Stimulated activated CD8-positive, alpha-beta memory T cell treated with anti-CD3 and anti-CD28 coated beads, Interleukin-7, amount 100 ng/mL, for 24 hours (primary cell): Measurements from ENCODE around the gene IL17C.
A peak's percentile ranks its signal among the peaks of the same experiment; 100 is the strongest.

Source experiments
- DNase-seq: peaks from one replicate; pipeline ENCODE4 v3.0.0-alpha.2; 2020; ENCODE audit warnings: low read depth

Gene IL17C

DNA sequence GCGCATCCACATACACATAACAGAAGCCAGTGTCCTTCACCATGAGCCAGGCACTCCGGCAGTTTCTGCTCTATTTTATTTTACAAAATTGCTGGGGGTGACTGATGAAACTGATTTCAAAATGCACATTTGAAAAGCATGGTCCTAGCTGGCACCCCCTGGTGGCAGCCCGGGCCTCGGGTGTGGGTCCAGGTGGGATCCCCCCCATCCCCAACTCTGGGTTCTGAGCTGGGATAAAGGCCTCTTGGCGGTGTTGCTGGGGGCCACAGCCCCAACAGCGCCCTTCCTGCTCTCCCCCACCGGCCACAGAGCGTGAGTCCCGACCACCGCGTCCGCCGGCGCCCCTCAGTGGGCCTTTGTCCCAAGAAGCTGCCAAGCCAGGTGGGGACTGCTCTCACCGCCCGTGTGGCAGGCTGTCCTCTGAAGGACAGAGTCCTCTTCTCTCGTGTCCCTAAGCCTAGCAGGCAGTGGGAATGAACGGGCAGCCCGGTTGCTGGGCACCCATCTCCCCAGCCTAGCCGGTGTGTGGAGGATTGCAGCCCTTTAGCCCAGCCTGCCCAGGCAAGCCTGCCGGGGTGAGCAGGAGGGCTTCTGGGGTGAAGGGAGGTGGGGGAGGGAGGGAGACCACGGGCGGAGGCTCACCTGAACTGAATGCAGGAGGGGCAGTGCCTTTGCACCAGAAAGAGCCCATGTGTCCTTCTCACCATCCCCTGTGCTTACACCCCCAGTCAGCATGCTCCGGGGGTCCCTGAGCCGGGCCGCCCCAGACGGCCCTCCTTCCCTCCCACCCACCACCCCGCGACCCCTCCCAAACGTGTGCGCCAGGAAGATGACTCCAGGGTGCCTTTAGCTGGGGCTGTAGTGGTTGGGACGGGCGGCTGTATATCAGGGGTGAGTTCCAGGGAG lies 47.0 kb downstream of the IL17C start:
- DNase-seq = no peak

DNA sequence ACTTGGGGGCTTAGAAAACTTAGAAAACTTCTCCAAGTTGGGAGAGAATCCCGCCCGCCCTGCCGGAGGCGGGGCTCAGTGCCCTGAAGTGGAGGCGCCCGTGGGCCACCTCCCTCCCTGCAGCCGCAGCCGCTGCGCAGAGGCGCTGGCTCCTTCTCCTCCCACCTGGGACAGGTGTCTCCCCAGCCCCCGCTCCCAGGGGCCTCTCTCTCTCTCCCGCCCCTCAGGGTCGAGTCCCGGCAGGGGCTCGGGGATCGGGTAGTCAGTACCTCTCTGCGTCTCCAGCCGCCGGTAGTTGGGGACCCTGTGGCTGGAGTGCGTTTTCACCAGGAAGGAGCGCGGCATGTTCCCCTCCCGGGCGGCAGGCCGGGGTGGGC lies 47.7 kb downstream of the IL17C start:
- no peak for DNase-seq

DNA sequence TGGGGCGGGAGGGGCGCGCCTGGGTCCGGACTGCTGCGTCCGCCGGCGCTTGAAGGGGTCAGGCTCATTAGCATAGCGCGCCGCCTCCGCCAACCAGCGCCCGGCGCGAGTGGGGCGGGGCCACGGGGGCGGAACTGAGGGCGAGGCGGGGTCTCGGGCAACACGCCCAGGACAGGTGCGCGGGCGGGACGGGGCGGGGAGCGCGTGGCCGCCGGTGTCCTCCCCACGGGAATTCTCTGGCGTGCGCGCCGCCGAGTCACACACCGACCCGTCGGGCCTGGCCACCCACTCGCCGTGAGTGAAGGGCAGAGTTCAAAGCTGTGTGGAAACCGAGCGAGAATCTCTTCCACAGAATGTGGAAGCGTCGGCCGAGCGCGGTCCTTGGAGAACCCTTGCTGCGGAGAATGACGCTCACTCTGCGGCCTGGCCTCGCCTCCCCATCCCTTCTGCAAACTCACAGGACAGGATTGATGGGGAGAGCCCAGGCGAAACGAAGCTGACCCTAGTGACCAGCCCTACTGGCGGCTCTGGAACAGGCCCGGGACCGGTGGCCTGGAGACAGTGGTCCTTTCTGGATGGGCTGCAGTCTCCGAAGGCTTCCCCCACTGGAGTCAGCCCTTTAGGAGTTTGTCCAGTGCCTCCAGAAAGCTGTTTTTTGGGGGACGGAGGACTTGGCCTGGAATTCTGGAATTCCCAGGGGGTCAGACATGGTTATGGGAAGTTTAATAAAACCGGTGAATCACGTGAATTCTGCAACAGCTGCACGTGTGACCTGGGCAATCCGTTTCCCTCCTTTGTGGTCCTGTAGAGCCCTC lies 48.3 kb downstream of the IL17C start, which contains the start of gene SNAI3:
Gene SNAI3 (minus strand): TSS at position 69 of the 815 bp plus-strand sequence. CDS start 101 bp downstream, outside the sequence.
- DNase-seq = peak; percentile 70

DNA sequence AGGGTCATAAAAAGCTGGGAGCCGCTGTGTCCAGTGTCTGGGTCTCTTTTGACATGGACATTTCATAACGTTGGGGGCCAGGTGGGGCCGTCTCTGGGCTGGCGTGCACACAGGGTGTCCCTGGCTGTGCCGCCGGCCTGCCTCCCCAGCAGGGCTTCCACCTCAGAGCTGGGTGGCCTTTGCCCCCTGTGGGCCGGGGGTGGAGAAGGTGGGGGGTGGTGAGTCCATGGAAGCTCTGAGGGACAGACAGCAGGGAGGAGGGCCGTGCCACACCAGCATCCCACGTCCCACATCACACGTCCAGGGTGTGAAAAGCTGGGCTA lies 48.8 kb downstream of the IL17C start:
- DNase-seq = no peak

DNA sequence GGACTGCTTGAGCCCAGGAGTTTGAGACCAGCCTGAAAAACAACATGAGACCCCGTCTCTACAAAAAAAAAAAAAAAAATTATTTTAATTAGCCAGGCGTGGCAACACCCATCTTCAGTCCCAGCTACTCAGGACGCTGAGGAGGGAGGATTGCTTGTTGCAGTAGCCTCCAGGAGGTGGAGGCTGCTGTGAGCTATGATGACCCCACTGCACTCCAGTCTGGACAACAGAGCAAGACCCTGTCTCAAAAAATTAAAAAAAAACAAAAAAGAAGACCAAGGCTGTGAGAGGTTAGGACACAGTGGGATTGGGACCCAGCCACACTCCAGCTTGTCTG lies 49.3 kb downstream of the IL17C start:
- DNase-seq = no peak

DNA sequence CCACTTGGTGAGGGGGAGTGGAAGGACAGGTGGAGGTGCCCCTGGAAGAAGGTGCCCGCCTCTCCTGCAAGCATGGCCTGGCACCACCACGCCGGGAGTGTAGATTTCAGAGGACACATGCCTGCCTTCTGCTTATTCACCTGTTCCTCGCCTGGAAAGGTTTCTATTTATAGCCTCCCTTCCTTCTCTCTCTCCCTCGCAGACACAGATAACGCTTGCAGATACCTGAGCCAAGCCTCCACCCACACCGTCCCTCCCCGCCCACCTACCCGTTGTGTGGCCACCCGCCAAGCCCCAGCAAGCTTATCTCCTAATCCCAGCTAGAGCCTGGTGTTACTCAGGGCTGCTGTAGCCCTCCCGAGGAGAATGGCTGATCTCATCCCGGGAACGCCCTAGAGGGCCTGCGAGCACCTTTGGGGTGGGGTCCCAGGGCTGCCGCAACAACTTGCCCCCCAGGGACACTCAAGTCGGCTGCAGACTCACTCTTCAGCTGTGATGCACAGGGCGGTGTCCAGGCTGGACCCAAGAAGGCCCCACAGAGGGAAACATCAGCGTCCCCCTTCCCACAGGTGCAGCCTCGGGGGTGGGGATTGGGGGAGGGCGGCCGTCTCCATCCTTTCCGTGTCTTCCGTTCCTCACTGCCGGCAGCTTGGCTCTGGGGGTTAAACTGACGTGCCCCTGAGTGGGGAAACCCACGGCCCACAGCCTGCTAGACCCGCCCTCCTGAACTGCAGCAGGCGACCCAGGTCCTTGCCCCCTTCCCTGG lies 49.8 kb downstream of the IL17C start:
- DNase-seq = no peak
